ENCODE measurements around the gene VWC2.

Gene VWC2

DNA sequence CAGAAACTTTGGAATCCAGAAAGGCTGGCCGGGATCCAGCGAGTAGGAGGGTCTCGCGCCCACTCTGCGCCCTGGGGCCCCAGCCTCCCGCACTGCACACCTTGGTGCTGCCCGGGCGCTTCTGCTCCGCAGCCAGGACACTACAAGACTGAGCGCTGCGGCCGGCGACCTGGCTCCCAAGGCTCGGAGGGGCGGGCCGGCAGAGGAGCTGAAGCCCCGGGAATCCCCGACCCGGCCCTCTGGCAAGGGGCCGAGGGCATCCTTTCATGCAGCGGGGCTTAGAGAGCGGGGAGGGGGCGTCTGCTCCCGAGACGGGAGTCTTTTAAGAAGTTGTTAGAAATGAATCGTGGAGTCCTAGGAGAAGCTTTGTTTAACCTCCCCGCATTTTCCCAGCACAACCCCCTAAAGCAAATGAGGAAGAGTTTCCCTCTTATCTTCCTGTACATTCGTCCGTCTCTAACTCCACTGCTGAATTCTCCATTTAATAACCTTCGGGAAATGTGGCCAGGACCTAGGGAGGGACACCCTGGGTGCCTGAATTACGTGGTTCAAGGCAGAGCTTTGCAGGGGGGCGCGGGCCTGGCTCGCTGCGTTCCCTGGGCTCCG, 1.1 kb downstream of the VWC2 start:
- peaks cover 21 to 83% (median 32%) of the 10 kb centered on the region in 5 experiments for H3K27me3 ChIP-seq (replicated peaks in 2 of 5; ENCODE audit: control insufficient read depth in 4 of 5, insufficient read depth in 5 of 5, low read length in 4 of 5)
- H3K36me3 ChIP-seq (ENCODE audit: control insufficient read depth in 4 of 4, insufficient read depth in 4 of 4, low read length in 3 of 4) = no peaks in the 10 kb centered on the region
- peak overlapping the region in 4 of 7 experiments; percentile 32 to 69 (median 60) for H3K4me3 ChIP-seq (ENCODE audit: control insufficient read depth in 1 of 7, extremely low read depth in 1 of 7, insufficient read depth in 4 of 7, low read depth in 2 of 7, low read length in 6 of 7)
- WGBS (ENCODE audit: insufficient coverage) = 1% methylated on average over 32 of the region's 36 CpGs
- ChIA-PET POLR2A (interaction anchor here (0.7 kb wide), 1 partner anchor 611 kb away, joined by 3 read pairs; no protein-coding TSS in a partner anchor), CTCF (no interaction called here)
- H3K27ac ChIP-seq (ENCODE audit: insufficient read depth in 1 of 2, low read depth in 1 of 2, low read length in 2 of 2, poor library complexity in 1 of 2, severe bottlenecking in 2 of 2) = no peak overlapping the region
- no peaks in the 10 kb centered on the region for H3K9me3 ChIP-seq (ENCODE audit: control extremely low read depth in 1 of 5, control insufficient read depth in 4 of 5, insufficient read depth in 2 of 5, low read depth in 1 of 5, low read length in 4 of 5)
- peaks cover 0 to 38% (median 18%) of the 10 kb centered on the region in 4 experiments for H3K4me1 ChIP-seq (ENCODE audit: control extremely low read depth in 1 of 4, control insufficient read depth in 4 of 4, insufficient read depth in 4 of 4, low read length in 3 of 4)
- DNase-seq = peak in 1 of 3 donors; percentile 25

DNA sequence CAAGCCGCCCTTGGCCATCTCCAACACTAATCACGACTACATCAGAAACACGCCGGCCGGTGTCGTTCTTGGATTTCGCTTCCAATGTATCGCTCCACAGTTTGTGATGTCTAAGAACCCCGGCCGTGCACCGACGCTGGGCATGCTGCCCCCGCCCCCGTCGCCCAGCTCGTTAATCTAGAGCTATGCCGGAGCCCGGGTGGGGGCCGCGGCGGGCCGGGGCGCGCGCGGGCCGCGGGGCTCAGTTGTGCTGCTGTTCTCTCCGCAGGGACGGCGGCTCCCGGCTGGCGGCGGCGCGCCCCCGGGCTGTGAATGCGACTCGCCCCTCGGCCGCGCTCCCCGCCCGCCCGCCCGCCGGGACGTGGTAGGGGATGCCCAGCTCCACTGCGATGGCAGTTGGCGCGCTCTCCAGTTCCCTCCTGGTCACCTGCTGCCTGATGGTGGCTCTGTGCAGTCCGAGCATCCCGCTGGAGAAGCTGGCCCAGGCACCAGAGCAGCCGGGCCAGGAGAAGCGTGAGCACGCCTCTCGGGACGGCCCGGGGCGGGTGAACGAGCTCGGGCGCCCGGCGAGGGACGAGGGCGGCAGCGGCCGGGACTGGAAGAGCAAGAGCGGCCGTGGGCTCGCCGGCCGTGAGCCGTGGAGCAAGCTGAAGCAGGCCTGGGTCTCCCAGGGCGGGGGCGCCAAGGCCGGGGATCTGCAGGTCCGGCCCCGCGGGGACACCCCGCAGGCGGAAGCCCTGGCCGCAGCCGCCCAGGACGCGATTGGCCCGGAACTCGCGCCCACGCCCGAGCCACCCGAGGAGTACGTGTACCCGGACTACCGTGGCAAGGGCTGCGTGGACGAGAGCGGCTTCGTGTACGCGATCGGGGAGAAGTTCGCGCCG, 1.9 kb downstream of the VWC2 start:
- under 1% methylated on average over 72 of the region's 106 CpGs for WGBS (ENCODE audit: insufficient coverage)
- Histone ChIP-seq H3K9me3 (ENCODE audit: control extremely low read depth in 1 of 5, control insufficient read depth in 4 of 5, insufficient read depth in 2 of 5, low read depth in 1 of 5, low read length in 4 of 5) (no peaks in the 10 kb centered on the region), H3K27me3 (replicated peaks in 2 of 5; ENCODE audit: control insufficient read depth in 4 of 5, insufficient read depth in 5 of 5, low read length in 4 of 5) (peaks cover 21 to 86% (median 32%) of the 10 kb centered on the region in 5 experiments), H3K36me3 (ENCODE audit: control insufficient read depth in 4 of 4, insufficient read depth in 4 of 4, low read length in 3 of 4) (no peaks in the 10 kb centered on the region), H3K4me1 (ENCODE audit: control extremely low read depth in 1 of 4, control insufficient read depth in 4 of 4, insufficient read depth in 4 of 4, low read length in 3 of 4) (peaks cover 0 to 38% (median 18%) of the 10 kb centered on the region in 4 experiments), H3K4me3 (ENCODE audit: control insufficient read depth in 1 of 7, extremely low read depth in 1 of 7, insufficient read depth in 4 of 7, low read depth in 2 of 7, low read length in 6 of 7) (peak overlapping the region in 5 of 7 experiments; percentile 8 to 69 (median 56)), H3K27ac (ENCODE audit: insufficient read depth in 1 of 2, low read depth in 1 of 2, low read length in 2 of 2, poor library complexity in 1 of 2, severe bottlenecking in 2 of 2) (no peak overlapping the region)
- POLR2A ChIA-PET = interaction anchor here (0.7 kb wide), 1 partner anchor 610 kb away, joined by 3 read pairs; no protein-coding TSS in a partner anchor
- CTCF ChIA-PET = no interaction called here
- peak in 2 of 3 donors; percentile 22 to 41 for DNase-seq

DNA sequence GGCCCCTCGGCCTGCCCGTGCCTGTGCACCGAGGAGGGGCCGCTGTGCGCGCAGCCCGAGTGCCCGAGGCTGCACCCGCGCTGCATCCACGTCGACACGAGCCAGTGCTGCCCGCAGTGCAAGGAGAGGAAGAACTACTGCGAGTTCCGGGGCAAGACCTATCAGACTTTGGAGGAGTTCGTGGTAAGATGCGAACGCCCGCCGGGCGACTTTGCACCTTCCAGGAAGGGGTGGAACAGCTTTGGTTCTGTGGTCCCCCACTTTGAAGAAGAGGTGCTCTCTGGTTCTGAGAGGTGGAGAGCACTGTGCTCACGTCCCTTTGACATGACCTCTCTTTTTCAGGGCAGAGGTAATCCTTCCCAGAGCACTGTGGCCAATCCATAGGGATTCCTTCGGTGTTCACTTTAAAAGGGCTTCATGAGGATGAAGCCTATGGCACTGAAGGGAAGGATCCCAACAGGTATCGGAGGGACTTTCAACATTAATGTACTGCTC, 2.6 kb downstream of the VWC2 start:
- ChIA-PET CTCF (no interaction called here), POLR2A (no interaction called here)
- peaks cover 0 to 38% (median 18%) of the 10 kb centered on the region in 4 experiments for H3K4me1 ChIP-seq (ENCODE audit: control extremely low read depth in 1 of 4, control insufficient read depth in 4 of 4, insufficient read depth in 4 of 4, low read length in 3 of 4)
- DNase-seq = peak in 2 of 3 donors; percentile 34 to 48
- H3K27ac ChIP-seq (ENCODE audit: insufficient read depth in 1 of 2, low read depth in 1 of 2, low read length in 2 of 2, poor library complexity in 1 of 2, severe bottlenecking in 2 of 2) = no peak overlapping the region
- 13% methylated on average over 20 of the region's 25 CpGs for WGBS (ENCODE audit: insufficient coverage)
- peaks cover 19 to 83% (median 32%) of the 10 kb centered on the region in 5 experiments for H3K27me3 ChIP-seq (replicated peaks in 2 of 5; ENCODE audit: control insufficient read depth in 4 of 5, insufficient read depth in 5 of 5, low read length in 4 of 5)
- no peaks in the 10 kb centered on the region for H3K9me3 ChIP-seq (ENCODE audit: control extremely low read depth in 1 of 5, control insufficient read depth in 4 of 5, insufficient read depth in 2 of 5, low read depth in 1 of 5, low read length in 4 of 5)
- peak overlapping the region in 5 of 7 experiments; percentile 8 to 69 (median 56) for H3K4me3 ChIP-seq (ENCODE audit: control insufficient read depth in 1 of 7, extremely low read depth in 1 of 7, insufficient read depth in 4 of 7, low read depth in 2 of 7, low read length in 6 of 7)
- no peaks in the 10 kb centered on the region for H3K36me3 ChIP-seq (ENCODE audit: control insufficient read depth in 4 of 4, insufficient read depth in 4 of 4, low read length in 3 of 4)

DNA sequence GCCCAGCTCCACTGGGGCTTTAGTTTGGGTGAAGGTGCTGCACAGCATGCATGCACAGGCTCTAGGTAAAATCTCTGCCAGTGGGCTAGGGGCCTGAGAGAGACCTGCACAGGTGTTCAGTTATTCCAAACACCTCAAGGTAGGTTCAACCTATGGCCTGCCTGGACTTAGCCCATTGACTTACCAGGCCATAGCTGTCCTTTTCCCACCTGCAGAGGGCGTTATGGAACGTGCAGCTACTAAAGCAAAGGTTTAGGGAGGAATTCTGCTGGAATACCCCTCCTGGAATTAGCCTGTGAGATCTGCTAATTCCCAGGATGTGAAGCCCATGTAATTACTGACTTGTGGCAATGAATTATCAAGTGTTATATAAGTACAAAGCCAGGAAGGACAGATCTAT, 3.6 kb downstream of the VWC2 start:
- no peaks in the 10 kb centered on the region for H3K36me3 ChIP-seq (ENCODE audit: control insufficient read depth in 4 of 4, insufficient read depth in 4 of 4, low read length in 3 of 4)
- peaks cover 19 to 73% (median 27%) of the 10 kb centered on the region in 5 experiments for H3K27me3 ChIP-seq (replicated peaks in 2 of 5; ENCODE audit: control insufficient read depth in 4 of 5, insufficient read depth in 5 of 5, low read length in 4 of 5)
- ChIA-PET CTCF (interaction anchor here (0.5 kb wide), 1 partner anchor 12 kb away, joined by 3 read pairs; no protein-coding TSS in a partner anchor), POLR2A (no interaction called here)
- no peaks in the 10 kb centered on the region for H3K9me3 ChIP-seq (ENCODE audit: control extremely low read depth in 1 of 5, control insufficient read depth in 4 of 5, insufficient read depth in 2 of 5, low read depth in 1 of 5, low read length in 4 of 5)
- H3K4me3 ChIP-seq (ENCODE audit: control insufficient read depth in 1 of 7, extremely low read depth in 1 of 7, insufficient read depth in 4 of 7, low read depth in 2 of 7, low read length in 6 of 7) = no peak overlapping the region
- no peak overlapping the region for H3K27ac ChIP-seq (ENCODE audit: insufficient read depth in 1 of 2, low read depth in 1 of 2, low read length in 2 of 2, poor library complexity in 1 of 2, severe bottlenecking in 2 of 2)
- no peak for DNase-seq
- 46% methylated on average over 2 of the region's 2 CpGs for WGBS (ENCODE audit: insufficient coverage)
- H3K4me1 ChIP-seq (ENCODE audit: control extremely low read depth in 1 of 4, control insufficient read depth in 4 of 4, insufficient read depth in 4 of 4, low read length in 3 of 4) = peaks cover 0 to 38% (median 18%) of the 10 kb centered on the region in 4 experiments

DNA sequence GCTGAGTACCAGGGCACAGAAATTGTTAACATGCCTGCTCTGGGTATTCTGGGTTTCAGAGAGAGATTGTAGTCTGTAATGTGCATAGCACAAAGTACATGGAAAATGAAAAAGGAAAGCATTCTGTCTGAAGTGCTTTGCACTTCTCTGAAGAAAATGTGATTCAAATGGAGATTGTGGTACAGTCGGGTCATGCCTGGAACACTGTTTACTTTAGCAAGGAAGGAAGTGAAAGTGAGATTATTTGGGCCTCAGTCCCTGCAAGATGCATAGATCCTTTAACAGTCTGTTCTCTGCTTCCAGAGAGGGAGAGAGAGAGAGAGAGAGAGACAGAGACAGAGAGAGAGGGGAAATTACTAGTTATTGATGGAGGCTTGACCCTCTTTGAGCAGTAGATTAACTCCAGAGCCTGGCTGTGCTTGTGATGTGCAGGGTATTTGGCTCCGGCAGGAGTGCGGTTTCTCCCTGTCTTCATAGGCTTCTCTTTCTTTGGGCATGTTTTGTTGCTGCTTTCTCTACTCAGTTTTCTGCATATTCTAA, 5.4 kb downstream of the VWC2 start:
- H3K9me3 ChIP-seq (ENCODE audit: control extremely low read depth in 1 of 5, control insufficient read depth in 4 of 5, insufficient read depth in 2 of 5, low read depth in 1 of 5, low read length in 4 of 5) = no peaks in the 10 kb centered on the region
- H3K36me3 ChIP-seq (ENCODE audit: control insufficient read depth in 4 of 4, insufficient read depth in 4 of 4, low read length in 3 of 4) = no peaks in the 10 kb centered on the region
- H3K27ac ChIP-seq (ENCODE audit: insufficient read depth in 1 of 2, low read depth in 1 of 2, low read length in 2 of 2, poor library complexity in 1 of 2, severe bottlenecking in 2 of 2) = no peak overlapping the region
- WGBS (ENCODE audit: insufficient coverage) = 50% methylated on average over 2 of the region's 3 CpGs
- peaks cover 16 to 55% (median 20%) of the 10 kb centered on the region in 5 experiments for H3K27me3 ChIP-seq (replicated peaks in 2 of 5; ENCODE audit: control insufficient read depth in 4 of 5, insufficient read depth in 5 of 5, low read length in 4 of 5)
- POLR2A ChIA-PET = no interaction called here
- H3K4me3 ChIP-seq (ENCODE audit: control insufficient read depth in 1 of 7, extremely low read depth in 1 of 7, insufficient read depth in 4 of 7, low read depth in 2 of 7, low read length in 6 of 7) = no peak overlapping the region
- DNase-seq = no peak
- CTCF ChIA-PET = no interaction called here
- H3K4me1 ChIP-seq (ENCODE audit: control extremely low read depth in 1 of 4, control insufficient read depth in 4 of 4, insufficient read depth in 4 of 4, low read length in 3 of 4) = peaks cover 0 to 25% (median 11%) of the 10 kb centered on the region in 4 experiments

DNA sequence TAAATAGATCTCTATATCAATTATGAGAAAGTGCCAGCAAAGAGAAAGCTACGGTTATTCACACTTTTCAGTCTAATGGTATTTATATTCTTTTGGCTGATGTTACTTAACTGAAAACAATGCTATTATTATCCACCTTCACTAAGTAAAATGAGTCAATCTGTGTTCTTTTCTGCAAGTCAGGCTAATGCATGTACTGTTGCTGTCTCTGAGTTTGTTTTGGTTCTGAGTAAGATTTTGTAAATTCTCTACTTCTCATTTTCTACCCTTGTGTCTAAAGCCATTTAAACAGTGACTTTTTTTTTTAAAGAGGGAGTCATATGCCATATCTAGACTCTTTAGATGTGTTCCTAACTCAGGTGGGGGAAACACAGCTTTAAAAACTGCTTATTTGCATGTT, 7.5 kb downstream of the VWC2 start:
- Histone ChIP-seq H3K4me3 (ENCODE audit: control insufficient read depth in 1 of 7, extremely low read depth in 1 of 7, insufficient read depth in 4 of 7, low read depth in 2 of 7, low read length in 6 of 7) (no peak overlapping the region), H3K4me1 (ENCODE audit: control extremely low read depth in 1 of 4, control insufficient read depth in 4 of 4, insufficient read depth in 4 of 4, low read length in 3 of 4) (peaks cover 0 to 5% (median 2%) of the 10 kb centered on the region in 4 experiments), H3K27me3 (replicated peaks in 2 of 5; ENCODE audit: control insufficient read depth in 4 of 5, insufficient read depth in 5 of 5, low read length in 4 of 5) (peaks cover 15 to 35% (median 18%) of the 10 kb centered on the region in 5 experiments), H3K36me3 (ENCODE audit: control insufficient read depth in 4 of 4, insufficient read depth in 4 of 4, low read length in 3 of 4) (no peaks in the 10 kb centered on the region), H3K27ac (ENCODE audit: insufficient read depth in 1 of 2, low read depth in 1 of 2, low read length in 2 of 2, poor library complexity in 1 of 2, severe bottlenecking in 2 of 2) (no peak overlapping the region), H3K9me3 (ENCODE audit: control extremely low read depth in 1 of 5, control insufficient read depth in 4 of 5, insufficient read depth in 2 of 5, low read depth in 1 of 5, low read length in 4 of 5) (no peaks in the 10 kb centered on the region)
- WGBS (ENCODE audit: insufficient coverage) = no CpG with 5 or more reads among the region's 1 CpG
- no peak for DNase-seq
- ChIA-PET POLR2A (no interaction called here), CTCF (no interaction called here)

All from common myeloid progenitor, CD34-positive (primary cell).